SK-N-SH treated with all-trans-retinoic acid at 6 μM for 48 hours (cell line): Measurements from ENCODE around the gene RBM6.

ENCODE experiments used
- ARNTL ChIP-seq: fragments of 450-650 bp; formaldehyde crosslinking; IDR thresholded peaks from 2 replicates; pipeline ENCODE4 v1.5.0; 2020; ENCODE audit warnings: low read depth, mild to moderate bottlenecking, moderate library complexity, borderline replicate concordance
- BACH2 ChIP-seq: fragments of 250-450 bp; sonication (Bioruptor Pico); IDR thresholded peaks from 2 replicates; pipeline ENCODE4 v1.9.0; 2021; ENCODE audit warnings: mild to moderate bottlenecking, borderline replicate concordance
- CSDC2 ChIP-seq: fragments of 250-450 bp; sonication (Bioruptor Pico); IDR thresholded peaks from 2 replicates; pipeline ENCODE4 v1.5.0; 2020; ENCODE audit warnings: mild to moderate bottlenecking, moderate library complexity
- ISL1 ChIP-seq: fragments of 250-450 bp; sonication (Bioruptor Pico); IDR thresholded peaks from 2 replicates; pipeline ENCODE4 v2.1.2; 2022; ENCODE audit warnings: mild to moderate bottlenecking, moderate library complexity
- OSR1 ChIP-seq: fragments of 250-450 bp; sonication (Bioruptor Pico); IDR thresholded peaks from 2 replicates; pipeline ENCODE4 v1.8.0; 2022; ENCODE audit warnings: moderate library complexity, mild to moderate bottlenecking, inconsistent platforms
- PPARA ChIP-seq: fragments of 250-450 bp; sonication (Bioruptor Pico); IDR thresholded peaks from 2 replicates; pipeline ENCODE4 v1.5.0; 2020; ENCODE audit warnings: mild to moderate bottlenecking, borderline replicate concordance
- RARB ChIP-seq: fragments of 250-450 bp; sonication (Bioruptor Pico); IDR thresholded peaks from 2 replicates; pipeline ENCODE4 v1.8.0; 2021; ENCODE audit warnings: mild to moderate bottlenecking, moderate library complexity
- SNAI2 ChIP-seq: fragments of 250-450 bp; sonication (Bioruptor Pico); IDR thresholded peaks from 2 replicates; pipeline ENCODE4 v1.5.0; 2020; ENCODE audit warnings: mild to moderate bottlenecking, moderate library complexity
- TCF4 ChIP-seq: fragments of 250-450 bp; sonication (Bioruptor Pico); IDR thresholded peaks from 2 replicates; pipeline ENCODE4 v1.8.0; 2021; ENCODE audit warnings: mild to moderate bottlenecking, moderate library complexity, borderline replicate concordance
- TF ChIP-seq, protein P1 (sequence below): fragments of 250-450 bp; sonication (Bioruptor Pico); IDR thresholded peaks from 2 replicates; pipeline ENCODE4 v1.5.1; 2020; ENCODE audit warnings: low read depth, mild to moderate bottlenecking, moderate library complexity
- TF ChIP-seq, protein P2 (sequence below): fragments of 250-450 bp; sonication (Bioruptor Pico); IDR thresholded peaks from 2 replicates; pipeline ENCODE4 v1.8.0; 2021; ENCODE audit warnings: low read depth, mild to moderate bottlenecking, moderate library complexity, borderline replicate concordance
- TF ChIP-seq, protein P3 (sequence below): fragments of 250-450 bp; sonication (Bioruptor Pico); IDR thresholded peaks from 2 replicates; pipeline ENCODE4 v1.8.0; 2020; ENCODE audit warnings: mild to moderate bottlenecking, moderate library complexity, borderline replicate concordance

DNA sequence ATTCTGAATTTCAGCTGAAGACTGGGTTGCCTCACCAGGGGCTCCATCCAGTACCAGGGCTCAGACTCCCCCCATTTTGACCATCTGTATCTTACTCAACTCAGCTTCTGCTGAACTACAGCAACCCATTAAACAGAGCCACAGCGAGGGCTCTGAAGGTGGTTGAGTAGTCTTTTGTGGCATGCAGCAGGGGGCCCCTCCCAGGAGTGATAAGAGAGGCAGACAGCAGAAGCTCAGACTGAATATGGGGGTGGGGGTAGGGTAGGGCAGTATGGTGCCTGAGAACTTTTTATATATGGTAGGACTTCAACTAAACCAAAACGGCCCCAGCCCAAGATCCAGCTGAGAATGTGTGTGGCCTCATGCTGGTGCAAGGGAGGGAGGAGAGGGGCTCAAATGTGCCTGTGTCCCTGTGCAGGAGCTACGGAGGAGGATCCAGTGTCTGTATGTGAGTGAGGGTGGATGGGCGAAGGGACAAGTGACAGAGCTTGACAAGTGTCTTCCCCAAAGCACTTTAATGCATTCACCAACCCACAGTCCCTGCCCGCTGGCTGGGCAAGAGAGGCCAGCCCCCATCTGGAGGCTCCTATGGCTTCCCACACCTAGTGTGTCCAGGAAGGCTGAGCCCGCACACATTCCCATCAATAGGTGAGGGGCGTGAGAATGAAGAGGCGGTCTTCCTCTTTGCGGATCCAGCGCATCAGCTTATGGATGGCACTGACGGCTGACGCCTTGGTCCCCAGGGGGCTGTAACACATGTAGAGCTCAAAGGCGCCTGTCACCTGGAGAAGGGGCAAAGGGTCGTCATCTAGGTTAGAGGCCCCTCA, 31.4 kb upstream of the RBM6 start:
- no peak for TF ChIP-seq ARNTL
- TF ChIP-seq, protein P1, sequence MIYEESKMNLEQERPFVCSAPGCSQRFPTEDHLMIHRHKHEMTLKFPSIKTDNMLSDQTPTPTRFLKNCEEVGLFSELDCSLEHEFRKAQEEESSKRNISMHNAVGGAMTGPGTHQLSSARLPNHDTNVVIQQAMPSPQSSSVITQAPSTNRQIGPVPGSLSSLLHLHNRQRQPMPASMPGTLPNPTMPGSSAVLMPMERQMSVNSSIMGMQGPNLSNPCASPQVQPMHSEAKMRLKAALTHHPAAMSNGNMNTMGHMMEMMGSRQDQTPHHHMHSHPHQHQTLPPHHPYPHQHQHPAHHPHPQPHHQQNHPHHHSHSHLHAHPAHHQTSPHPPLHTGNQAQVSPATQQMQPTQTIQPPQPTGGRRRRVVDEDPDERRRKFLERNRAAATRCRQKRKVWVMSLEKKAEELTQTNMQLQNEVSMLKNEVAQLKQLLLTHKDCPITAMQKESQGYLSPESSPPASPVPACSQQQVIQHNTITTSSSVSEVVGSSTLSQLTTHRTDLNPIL (CRISPR knock-in tag): no peak
- TF ChIP-seq OSR1 (CRISPR knock-in tag): no peak
- no peak for TF ChIP-seq SNAI2 (CRISPR knock-in tag)
- no peak for TF ChIP-seq CSDC2 (CRISPR knock-in tag)
- TF ChIP-seq BACH2 (CRISPR knock-in tag): no peak
- no peak for TF ChIP-seq TCF4 (CRISPR knock-in tag)
- TF ChIP-seq RARB (CRISPR knock-in tag): no peak
- TF ChIP-seq, protein P2, sequence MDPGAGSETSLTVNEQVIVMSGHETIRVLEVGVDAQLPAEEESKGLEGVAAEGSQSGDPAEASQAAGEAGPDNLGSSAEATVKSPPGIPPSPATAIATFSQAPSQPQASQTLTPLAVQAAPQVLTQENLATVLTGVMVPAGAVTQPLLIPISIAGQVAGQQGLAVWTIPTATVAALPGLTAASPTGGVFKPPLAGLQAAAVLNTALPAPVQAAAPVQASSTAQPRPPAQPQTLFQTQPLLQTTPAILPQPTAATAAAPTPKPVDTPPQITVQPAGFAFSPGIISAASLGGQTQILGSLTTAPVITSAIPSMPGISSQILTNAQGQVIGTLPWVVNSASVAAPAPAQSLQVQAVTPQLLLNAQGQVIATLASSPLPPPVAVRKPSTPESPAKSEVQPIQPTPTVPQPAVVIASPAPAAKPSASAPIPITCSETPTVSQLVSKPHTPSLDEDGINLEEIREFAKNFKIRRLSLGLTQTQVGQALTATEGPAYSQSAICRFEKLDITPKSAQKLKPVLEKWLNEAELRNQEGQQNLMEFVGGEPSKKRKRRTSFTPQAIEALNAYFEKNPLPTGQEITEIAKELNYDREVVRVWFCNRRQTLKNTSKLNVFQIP (CRISPR knock-in tag): no peak
- TF ChIP-seq, protein P3, sequence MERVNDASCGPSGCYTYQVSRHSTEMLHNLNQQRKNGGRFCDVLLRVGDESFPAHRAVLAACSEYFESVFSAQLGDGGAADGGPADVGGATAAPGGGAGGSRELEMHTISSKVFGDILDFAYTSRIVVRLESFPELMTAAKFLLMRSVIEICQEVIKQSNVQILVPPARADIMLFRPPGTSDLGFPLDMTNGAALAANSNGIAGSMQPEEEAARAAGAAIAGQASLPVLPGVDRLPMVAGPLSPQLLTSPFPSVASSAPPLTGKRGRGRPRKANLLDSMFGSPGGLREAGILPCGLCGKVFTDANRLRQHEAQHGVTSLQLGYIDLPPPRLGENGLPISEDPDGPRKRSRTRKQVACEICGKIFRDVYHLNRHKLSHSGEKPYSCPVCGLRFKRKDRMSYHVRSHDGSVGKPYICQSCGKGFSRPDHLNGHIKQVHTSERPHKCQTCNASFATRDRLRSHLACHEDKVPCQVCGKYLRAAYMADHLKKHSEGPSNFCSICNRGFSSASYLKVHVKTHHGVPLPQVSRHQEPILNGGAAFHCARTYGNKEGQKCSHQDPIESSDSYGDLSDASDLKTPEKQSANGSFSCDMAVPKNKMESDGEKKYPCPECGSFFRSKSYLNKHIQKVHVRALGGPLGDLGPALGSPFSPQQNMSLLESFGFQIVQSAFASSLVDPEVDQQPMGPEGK (CRISPR knock-in tag): no peak
- TF ChIP-seq PPARA (CRISPR knock-in tag): no peak
- no peak for TF ChIP-seq ISL1 (CRISPR knock-in tag)
